HL-60 (cell line): ENCODE data around the gene ETV5.

Experiments used
- DNase-seq, 2 experiments: peaks; one replicate each; pipeline ENCODE4 v3.0.0-alpha.2; 2010 to 2020; ENCODE audit warnings: low read depth in 1 of 2, low spot score in 1 of 2
- H3K27ac ChIP-seq: fragments of 250-450 bp; sonication (Bioruptor Pico); replicated peaks from 2 replicates; pipeline ENCODE4 v1.5.1; 2020; ENCODE audit warnings: mild to moderate bottlenecking, moderate library complexity
- H3K27me3 ChIP-seq: fragments of 250-450 bp; sonication (Bioruptor Pico); 2 replicates; pipeline ENCODE4 v1.5.1; 2021; ENCODE audit warnings: mild to moderate bottlenecking, moderate library complexity; ENCODE audit not compliant: insufficient read depth, poor library complexity, severe bottlenecking
- H3K4me3 ChIP-seq: replicated peaks from 2 replicates; pipeline ENCODE4 v1.5.1; 2011; ENCODE audit warnings: mild to moderate bottlenecking, control low read depth, low read length; ENCODE audit not compliant: insufficient read depth
- CTCF ChIP-seq: IDR thresholded peaks from one replicate; pipeline ENCODE4 v1.5.1; 2011; ENCODE audit warnings: low read length, control low read depth, inconsistent platforms; ENCODE audit not compliant: insufficient read depth
- TF ChIP-seq, protein P1 (sequence below): IDR thresholded peaks from 2 replicates; pipeline ENCODE4 v1.6.1; 2012; ENCODE audit warnings: low read depth; ENCODE audit not compliant: insufficient replicate concordance

Gene ETV5

DNA sequence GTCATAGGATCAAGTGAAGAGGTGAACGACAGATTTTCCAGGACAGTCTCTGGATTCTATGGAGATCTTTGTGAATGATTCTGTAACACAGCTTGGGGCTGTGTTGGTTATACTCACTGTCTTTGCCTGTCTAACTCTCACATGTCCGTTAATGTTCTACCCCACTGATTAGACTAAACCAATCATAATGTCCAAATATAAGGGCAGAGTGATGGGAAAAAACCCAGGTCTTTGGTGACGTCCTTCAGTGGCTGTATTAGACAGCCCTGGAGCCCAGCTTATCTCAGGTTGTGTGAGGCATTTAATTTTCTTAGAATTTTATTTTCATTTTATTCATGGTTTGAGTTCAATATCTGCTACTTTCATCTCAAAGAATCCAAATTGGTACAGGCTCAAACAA lies 111.8 kb downstream of the ETV5 start:
- H3K27ac ChIP-seq = no peak overlapping the region
- no peak for DNase-seq
- H3K27me3 ChIP-seq = no peaks in the 10 kb centered on the region
- TF ChIP-seq, protein P1, sequence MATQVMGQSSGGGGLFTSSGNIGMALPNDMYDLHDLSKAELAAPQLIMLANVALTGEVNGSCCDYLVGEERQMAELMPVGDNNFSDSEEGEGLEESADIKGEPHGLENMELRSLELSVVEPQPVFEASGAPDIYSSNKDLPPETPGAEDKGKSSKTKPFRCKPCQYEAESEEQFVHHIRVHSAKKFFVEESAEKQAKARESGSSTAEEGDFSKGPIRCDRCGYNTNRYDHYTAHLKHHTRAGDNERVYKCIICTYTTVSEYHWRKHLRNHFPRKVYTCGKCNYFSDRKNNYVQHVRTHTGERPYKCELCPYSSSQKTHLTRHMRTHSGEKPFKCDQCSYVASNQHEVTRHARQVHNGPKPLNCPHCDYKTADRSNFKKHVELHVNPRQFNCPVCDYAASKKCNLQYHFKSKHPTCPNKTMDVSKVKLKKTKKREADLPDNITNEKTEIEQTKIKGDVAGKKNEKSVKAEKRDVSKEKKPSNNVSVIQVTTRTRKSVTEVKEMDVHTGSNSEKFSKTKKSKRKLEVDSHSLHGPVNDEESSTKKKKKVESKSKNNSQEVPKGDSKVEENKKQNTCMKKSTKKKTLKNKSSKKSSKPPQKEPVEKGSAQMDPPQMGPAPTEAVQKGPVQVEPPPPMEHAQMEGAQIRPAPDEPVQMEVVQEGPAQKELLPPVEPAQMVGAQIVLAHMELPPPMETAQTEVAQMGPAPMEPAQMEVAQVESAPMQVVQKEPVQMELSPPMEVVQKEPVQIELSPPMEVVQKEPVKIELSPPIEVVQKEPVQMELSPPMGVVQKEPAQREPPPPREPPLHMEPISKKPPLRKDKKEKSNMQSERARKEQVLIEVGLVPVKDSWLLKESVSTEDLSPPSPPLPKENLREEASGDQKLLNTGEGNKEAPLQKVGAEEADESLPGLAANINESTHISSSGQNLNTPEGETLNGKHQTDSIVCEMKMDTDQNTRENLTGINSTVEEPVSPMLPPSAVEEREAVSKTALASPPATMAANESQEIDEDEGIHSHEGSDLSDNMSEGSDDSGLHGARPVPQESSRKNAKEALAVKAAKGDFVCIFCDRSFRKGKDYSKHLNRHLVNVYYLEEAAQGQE = no peak
- no peak for TF ChIP-seq CTCF
- no peak overlapping the region for H3K4me3 ChIP-seq
